Right renal pelvis (tissue), 4 donors: ENCODE measurements around the gene C4B. TPM values are rescaled to one million over a fixed set of nuclear protein-coding genes. Genes with fewer than 3 reads are reported as not detected.
"Not testable (repeated sequence)": the region's sequence is repeated elsewhere in the genome, so short reads cannot be mapped to it uniquely, and the experiment has no call there.

ENCODE experiments used
- DNase-seq, 4 donors: peaks; one replicate each; pipeline ENCODE4 v3.0.0-alpha.2; 2013; ENCODE audit warnings: low read depth in 4 of 4, low spot score in 3 of 4, missing footprints in 1 of 4
- polyA plus RNA-seq, 4 donors: library from polyadenylated mRNA; unstranded; fragments of 120-200 nt; gene quantifications; one replicate each; pipeline ENCODE4 v1.2.1, GENCODE V29; 2013; ENCODE audit not compliant: insufficient read length in 4 of 4

C4B gene
- polyA plus RNA-seq, 4 donors, result 13.1 to 21.4 (median 17.3) TPM

DNA sequence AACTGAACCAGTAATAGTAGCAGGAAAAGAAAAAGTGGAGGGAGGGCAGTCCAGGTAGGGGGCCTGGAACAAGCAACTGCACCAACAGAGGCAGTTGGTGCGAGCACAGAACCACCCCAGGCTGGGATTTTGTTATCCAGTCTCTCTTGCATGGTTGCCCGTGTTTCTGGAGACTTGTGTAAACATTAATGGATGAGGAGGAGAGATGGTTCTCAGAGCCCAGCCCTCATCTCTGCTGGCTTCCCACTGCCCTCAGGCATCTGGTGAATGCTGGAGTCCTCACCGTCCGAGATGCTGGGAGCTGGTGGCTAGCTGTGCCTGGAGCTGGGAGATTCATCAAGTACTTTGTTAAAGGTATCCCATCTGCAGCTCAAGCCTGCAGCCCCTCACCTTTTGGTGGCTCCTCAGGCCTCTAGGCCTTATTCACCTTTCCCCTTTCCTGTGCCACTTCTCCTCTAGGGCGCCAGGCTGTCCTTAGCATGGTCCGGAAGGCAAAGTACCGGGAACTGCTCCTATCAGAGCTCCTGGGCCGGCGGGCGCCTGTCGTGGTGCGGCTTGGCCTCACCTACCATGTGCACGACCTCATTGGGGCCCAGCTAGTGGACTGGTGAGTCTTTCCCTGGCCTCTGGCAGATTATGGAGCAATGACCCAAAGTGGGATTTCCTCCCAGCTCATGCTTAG, 34.3 kb upstream of the C4B start:
- not testable (repeated sequence) for DNase-seq

DNA sequence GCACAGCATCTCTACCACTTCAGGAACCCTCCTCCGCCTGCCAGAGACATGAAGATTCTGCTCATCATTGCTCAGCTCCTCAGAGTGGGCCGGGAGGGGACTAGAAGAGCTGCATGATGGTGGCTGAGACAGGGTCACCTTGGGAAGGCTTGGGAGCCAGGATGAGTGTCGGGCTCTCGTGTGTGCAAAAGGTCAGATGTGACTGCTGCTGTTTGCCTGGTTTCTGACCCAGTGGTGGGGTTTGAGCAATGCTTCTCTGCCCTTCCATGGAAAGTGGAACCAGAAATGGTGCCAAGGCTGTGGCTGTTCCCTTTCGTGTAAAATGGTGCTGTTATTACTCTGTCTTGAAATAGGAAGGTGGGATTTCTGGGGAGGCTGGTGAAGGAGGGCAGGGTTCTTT, 33.6 kb upstream of the C4B start:
- DNase-seq, result not testable (repeated sequence)

DNA sequence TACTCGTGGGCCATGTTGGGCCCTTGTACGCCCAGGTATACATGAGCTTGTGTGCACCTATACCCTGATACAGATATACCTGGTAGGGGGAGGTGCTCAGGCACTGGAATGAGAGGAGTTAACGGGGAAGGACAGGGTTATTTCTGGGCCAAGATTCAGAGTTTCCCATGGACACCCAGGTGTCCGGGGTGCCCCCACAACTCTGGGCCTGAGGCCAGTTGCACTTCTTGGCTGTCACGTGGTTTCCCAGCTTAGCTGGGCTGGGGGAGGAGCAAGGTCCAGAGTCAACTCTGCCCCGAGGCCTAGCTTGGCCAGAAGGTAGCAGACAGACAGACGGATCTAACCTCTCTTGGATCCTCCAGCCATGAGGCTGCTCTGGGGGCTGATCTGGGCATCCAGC, 32.9 kb upstream of the C4B start, which contains the start of gene C4A:
Gene C4A, plus strand, starts transcription at position 314 of the 400 bp plus-strand sequence. Its CDS starts 51 bp downstream, at position 365.
- not testable (repeated sequence) for DNase-seq

DNA sequence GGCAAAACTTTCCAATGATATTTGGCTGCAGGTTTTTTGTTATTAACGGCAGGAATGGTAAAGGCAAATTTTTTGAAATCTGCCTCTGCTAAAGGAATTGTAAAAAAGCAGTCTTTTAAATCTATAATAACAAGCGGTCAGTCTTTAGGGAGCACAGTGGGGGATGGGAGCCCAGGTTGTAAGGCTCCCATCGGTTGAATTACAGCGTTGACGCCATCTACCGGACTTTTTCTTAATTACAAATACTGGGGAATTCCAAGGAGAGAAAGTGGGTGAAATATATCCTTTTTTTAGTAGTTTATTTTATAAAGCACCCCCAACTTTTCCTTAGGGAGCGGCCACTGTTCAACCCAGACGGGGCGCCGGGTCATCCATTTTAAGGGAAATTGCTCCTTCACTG, 25.2 kb upstream of the C4B start:
- not testable (repeated sequence) for DNase-seq

DNA sequence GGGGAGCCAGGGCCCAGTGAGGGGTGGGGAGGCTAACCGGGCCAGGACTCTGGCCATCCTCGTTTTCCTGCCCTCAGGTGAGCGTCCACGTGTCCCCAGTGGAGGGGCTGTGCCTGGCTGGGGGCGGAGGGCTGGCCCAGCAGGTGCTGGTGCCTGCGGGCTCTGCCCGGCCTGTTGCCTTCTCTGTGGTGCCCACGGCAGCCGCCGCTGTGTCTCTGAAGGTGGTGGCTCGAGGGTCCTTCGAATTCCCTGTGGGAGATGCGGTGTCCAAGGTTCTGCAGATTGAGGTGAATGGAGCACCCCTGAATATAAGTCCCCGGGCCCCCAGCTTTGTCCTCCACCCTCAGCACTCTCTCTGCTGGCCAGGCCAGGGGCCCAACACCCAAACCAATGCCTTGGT, 20.2 kb upstream of the C4B start:
- DNase-seq, result not testable (repeated sequence)

DNA sequence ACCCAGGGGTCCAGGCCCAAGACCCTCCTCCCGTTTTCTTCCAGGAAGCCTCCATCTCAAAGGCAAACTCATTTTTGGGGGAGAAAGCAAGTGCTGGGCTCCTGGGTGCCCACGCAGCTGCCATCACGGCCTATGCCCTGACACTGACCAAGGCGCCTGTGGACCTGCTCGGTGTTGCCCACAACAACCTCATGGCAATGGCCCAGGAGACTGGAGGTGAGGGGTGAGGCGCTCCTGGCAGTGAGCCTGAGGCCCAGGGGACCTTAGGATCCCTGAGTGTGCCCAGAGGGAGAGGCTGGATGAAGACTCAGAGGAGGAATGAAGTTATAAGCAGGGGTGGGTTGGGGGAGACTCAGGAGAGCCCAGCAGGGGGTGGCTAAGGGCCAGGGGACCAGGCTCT, 18.2 kb upstream of the C4B start:
- not testable (repeated sequence) for DNase-seq

DNA sequence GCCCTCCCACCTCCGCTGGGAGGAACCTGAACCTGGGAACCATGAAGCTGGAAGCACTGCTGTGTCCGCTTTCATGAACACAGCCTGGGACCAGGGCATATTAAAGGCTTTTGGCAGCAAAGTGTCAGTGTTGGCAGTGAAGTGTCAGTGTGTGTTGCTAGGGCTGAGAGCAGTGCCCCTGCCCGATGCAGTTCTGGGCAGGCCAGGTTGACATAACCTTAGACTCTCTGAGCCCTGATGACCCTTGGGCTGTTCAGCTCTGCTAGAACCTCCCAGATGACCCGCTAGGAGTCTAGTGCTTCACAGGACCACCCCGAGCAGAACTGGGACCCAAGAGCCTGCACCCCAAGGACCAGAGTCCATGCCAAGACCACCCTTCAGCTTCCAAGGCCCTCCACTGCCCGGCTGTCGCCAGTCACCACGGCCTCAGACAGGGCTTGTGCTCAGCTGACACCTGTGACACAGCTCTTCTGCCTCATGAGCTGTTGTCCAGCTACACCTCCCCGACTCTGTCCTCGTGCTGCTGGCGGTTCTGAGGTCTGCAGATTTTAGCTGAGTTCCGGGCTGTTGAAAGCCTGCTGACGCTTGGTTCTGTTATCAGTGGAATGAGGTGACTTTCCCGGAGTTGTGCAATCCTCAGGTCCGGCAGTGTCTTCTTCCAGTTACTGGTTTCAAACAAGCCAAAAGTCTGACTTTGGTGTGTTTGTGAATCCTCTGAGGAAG, 11.9 kb upstream of the C4B start:
- DNase-seq, result not testable (repeated sequence)

DNA sequence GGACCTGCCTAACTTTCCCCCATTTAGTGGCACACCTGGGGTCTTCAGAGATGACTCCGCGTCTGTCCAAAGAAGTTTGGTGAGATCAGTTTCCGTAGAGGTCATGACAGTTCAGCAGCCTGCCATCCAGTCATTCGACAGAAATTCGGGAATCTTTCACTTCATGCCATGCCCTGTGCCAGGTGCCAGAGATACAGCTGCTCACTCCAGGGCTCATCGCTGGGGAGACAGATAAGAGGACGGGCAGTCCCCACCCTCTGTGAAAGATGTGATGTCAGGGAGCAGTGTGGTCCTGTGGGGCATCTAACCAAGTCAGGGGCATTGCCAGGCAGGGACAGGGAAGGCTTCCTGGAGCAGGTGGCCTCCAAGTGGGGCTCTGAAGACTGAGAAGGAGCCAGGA, 11.3 kb upstream of the C4B start:
- not testable (repeated sequence) for DNase-seq

DNA sequence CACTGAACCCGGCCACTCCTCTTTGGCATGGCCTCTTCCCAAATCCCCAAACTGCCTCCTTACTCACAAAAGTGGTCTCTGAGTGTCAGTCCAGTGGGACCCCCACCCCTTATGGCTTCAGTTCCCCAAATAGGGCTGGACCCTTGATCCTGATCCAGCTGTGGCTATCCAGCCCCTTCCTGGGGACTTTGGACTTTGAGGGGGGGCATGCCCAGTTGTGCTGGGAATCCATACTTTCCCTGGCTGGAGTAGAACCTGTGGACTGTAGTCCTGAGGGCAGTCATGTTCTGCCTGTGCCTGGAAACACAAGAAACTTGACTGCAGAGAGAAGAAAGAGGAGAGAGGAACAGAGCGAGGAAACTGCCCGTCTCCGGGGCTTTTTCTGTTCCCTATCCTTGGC, 10.2 kb upstream of the C4B start:
- not testable (repeated sequence) for DNase-seq

DNA sequence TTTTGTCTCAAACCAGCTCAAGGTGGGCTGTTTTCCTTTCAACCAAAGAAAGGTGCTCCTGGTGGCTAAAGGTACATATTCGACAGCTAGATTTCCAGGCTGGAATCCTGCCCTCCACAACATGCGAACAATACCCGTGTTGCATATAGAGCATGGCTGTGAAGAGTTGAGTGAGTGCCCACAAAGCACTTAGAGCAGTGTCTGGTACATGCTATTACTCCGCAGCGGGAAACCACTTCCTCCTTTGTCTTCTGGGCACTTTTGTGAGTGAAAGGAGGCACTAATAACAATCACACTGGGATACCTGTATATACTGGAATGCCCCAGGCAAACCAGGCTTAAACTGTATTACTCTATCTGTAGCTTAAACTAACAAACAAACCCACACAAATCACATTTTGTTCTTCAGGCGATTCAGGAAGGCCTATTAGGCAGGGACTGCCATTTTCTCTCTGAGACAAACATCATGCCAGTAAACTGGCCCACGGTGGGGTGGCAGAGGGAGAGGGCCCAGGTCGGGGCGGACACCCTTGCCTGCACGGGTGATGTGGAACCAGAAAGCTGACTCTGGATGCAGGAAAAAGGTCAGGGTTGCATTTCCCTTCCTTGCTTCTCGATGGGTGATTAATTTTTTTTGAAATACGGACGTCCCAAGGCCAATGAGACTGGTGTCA, 9.6 kb upstream of the C4B start:
- DNase-seq, result not testable (repeated sequence)

DNA sequence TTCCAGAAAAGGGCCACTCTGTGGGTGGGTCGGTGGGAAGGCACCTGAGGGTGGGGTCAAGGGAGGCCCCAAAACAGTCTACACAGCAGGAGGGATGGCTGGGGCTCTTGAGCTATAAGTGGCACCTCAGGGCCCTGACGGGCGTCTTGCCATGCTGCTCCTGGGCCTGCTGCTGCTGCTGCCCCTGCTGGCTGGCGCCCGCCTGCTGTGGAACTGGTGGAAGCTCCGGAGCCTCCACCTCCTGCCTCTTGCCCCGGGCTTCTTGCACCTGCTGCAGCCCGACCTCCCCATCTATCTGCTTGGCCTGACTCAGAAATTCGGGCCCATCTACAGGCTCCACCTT, 9.1 kb upstream of the C4B start:
- DNase-seq, result not testable (repeated sequence)

DNA sequence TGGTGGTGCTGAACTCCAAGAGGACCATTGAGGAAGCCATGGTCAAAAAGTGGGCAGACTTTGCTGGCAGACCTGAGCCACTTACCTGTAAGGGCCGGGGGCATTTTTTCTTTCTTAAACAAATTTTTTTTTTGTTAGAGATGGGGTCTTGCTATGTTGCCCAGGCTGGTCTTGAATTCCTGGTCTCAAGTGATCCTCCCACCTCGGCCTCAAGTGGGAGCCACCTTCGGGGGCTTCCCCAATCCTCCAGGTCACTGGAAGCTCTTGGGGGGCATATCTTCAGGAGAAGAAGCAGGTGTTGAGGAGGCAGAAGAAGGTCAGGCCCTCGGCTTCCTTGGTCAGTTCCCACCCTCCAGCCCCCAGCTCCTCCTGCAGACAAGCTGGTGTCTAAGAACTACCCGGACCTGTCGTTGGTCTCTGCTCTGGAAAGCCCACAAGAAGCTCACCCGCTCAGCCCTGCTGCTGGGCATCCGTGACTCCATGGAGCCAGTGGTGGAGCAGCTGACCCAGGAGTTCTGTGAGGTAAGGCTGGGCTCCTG, 8.5 kb upstream of the C4B start:
- not testable (repeated sequence) for DNase-seq

DNA sequence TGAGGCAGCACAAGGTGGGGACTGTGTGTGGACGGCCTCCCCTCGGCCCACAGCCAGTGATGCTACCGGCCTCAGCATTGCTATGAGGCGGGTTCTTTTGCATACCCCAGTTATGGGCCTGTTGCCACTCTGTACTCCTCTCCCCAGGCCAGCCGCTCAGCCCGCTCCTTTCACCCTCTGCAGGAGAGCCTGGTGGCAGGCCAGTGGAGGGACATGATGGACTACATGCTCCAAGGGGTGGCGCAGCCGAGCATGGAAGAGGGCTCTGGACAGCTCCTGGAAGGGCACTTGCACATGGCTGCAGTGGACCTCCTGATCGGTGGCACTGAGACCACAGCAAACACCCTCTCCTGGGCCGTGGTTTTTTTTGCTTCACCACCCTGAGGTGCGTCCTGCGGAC, 7.5 kb upstream of the C4B start:
- not testable (repeated sequence) for DNase-seq

DNA sequence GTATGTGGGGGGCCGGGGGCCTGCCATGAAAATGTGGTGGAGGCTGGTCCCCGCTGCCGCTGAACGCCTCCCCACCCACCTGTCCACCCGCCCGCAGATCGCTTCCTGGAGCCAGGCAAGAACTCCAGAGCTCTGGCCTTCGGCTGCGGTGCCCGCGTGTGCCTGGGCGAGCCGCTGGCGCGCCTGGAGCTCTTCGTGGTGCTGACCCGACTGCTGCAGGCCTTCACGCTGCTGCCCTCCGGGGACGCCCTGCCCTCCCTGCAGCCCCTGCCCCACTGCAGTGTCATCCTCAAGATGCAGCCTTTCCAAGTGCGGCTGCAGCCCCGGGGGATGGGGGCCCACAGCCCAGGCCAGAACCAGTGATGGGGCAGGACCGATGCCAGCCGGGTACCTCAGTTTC, 6.6 kb upstream of the C4B start:
- DNase-seq, result not testable (repeated sequence)

DNA sequence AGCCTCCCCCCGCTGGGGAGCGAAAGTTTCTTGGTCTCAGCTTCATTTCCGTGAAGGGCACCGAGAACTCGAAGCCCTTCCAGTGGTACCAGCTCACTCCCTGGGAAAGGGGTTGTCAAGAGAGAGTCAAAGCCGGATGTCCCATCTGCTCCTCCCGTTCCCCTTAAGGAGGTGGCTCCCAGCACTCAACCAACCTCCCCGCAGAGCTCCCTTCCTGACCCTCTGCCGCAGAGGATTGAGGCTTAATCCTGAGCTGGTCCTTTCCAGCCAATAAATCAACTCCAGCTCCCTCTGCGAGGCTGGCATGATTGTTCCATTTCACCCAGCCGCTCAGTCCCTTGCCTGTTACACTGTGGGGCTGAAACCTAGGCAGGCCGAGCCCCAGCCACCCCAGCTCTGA, 6.0 kb upstream of the C4B start:
- not testable (repeated sequence) for DNase-seq

DNA sequence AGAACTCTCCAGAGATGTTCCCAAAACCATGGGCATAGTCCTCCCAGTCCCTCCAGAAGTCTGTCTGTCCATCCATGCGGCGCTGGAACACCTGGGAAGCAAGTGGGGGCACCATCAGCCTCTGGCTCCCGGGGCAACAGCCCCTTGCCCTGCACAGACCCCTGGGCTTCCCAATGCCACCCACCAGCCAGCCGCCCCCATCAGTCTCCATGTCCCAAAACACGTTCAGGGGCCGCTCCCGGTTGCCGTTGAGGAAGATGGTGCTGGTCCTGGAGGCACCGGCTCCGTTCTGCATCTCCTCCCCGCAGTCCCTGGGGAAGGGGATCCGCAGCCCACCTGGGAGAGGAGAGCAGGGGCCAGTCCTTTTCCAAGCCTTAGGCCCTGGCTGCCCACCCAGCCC, 5.1 kb upstream of the C4B start:
- DNase-seq, result not testable (repeated sequence)

DNA sequence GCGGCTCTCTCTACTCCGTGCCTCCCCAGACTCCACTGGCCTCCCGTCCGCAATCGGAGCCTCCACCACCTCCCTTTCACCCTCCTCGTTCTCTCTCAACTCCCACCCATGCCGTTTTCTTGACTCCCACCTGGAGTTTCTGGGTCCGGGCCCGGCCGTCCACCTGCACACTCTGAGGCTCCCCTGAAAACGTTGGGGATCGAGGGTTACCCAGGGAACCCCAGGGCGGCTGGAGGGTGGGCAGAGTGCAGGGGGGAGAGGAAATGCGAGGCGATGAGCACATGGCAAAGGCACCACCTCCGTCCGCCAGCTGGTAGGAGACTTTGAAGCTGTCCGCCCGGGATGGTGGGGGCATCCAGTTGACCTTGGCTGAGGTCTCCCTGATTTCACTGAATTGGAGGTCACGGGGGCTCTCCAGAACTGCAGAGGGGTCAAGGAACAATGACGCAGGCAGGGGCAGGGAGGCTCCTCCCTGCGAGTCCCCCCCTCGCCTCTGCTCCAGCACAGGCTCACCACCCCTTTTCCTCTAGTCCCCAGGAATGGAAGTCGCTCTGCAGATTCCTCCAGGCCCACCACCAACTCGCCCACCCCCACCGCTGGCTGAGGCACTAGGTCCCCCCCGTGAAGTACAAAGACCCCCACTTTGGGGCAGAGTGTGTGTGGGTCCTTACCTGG, 3.6 kb upstream of the C4B start:
- DNase-seq, result not testable (repeated sequence)

DNA sequence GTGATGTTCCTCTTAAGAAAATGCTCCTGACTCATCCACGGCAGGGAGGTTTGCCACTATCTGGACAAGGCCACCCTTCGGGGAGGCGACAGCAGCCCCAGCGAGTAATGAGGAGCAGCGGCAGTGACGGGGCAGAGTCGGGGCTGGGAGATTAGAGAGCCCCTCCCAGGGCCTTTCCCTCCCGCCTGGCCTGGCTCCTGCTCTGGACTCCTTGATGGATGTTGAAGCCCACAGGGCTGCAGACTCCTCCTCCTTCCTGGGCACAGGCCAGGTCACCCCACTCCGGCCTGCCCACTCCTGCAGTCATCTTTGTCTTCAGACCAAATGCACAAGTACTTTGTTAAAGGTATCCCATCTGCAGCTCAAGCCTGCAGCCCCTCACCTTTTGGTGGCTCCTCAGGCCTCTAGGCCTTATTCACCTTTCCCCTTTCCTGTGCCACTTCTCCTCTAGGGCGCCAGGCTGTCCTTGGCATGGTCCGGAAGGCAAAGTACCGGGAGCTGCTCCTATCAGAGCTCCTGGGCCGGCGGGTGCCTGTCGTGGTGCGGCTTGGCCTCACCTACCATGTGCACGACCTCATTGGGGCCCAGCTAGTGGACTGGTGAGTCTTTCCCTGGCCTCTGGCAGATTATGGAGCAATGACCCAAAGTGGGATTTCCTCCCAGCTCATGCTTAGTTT, 1.5 kb upstream of the C4B start:
- DNase-seq, result not testable (repeated sequence)

DNA sequence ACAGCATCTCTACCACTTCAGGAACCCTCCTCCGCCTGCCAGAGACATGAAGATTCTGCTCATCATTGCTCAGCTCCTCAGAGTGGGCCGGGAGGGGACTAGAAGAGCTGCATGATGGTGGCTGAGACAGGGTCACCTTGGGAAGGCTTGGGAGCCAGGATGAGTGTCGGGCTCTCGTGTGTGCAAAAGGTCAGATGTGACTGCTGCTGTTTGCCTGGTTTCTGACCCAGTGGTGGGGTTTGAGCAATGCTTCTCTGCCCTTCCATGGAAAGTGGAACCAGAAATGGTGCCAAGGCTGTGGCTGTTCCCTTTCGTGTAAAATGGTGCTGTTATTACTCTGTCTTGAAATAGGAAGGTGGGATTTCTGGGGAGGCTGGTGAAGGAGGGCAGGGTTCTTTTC, 857 bp upstream of the C4B start:
- DNase-seq, result not testable (repeated sequence)

DNA sequence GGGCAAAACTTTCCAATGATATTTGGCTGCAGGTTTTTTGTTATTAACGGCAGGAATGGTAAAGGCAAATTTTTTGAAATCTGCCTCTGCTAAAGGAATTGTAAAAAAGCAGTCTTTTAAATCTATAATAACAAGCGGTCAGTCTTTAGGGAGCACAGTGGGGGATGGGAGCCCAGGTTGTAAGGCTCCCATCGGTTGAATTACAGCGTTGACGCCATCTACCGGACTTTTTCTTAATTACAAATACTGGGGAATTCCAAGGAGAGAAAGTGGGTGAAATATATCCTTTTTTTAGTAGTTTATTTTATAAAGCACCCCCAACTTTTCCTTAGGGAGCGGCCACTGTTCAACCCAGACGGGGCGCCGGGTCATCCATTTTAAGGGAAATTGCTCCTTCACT, 7.5 kb downstream of the C4B start:
- not testable (repeated sequence) for DNase-seq
